OCI-M1 (cell line): Measurements from ENCODE around the gene BTBD2.
"Not testable (repeated sequence)": the region's sequence is repeated elsewhere in the genome, so short reads cannot be mapped to it uniquely, and the experiment has no call there.

Experiments
- DNase-seq: peaks from one replicate; lab custom pipeline; 2025; lab: John Stamatoyannopoulos, UW

Gene BTBD2

GRCh38 chr19:2014131-2014571 is 1.4 kb downstream of the BTBD2 start:
- no peak for DNase-seq

- no peak for DNase-seq
These were observed 1.9 kb downstream of the BTBD2 start for GRCh38 chr19:2013683-2013961.

DNA sequence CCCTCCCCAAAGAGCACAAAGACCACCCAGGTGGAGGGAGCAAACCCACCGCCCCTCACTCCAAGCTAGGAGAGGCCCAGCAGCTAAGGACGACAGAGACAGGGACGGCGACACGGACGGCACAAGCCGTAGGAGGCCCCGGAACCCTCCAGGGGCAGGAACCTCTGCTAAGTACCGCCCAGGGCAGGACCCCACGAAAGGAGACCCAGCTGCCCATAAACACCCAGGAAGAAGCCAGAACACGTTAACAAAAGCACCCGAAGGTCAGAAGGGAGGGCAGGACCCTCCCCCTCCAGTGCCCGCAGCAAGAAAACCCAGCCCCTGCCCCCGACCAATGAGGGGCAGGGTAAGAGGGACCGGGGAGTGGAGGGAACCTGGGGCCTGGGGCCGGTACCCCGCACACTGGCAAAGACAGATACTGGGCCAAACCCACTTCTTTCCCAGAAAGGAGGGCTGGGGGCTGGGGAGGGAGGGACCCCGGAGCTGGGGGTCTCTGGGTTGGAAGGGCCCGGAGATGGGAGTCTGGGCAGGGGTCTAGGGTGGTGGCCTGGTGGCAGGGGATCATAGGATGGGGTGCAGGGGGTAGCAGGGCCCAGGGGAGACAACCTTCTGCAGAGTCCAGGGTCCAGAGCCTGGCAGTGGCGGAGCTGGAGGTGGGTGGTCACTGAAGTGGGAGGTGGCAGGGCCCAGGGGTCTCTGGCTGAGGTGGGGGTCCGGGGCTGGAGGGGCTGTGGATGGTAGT is 2.4 kb downstream of the BTBD2 start:
- no peak for DNase-seq

DNA sequence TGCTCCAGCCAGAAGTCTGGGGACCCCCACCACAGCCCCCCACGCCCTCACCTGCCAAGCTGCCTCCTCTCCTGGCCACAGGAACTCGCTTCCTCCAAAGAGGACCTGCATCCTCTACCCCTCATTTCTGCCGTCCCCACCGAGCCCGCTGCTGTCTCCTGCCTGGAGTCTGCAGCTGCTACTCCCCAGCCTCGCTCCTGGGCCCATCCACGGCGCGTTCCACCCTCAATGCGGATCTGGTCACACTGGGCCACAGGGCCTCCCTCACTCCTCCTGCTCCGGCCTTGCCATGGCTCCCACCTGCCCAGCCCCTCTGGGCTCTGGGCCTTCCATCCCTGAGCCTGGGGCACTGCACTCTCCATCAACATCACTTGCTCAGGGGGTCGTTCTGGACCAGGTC is 4.3 kb downstream of the BTBD2 start:
- DNase-seq = no peak

DNA sequence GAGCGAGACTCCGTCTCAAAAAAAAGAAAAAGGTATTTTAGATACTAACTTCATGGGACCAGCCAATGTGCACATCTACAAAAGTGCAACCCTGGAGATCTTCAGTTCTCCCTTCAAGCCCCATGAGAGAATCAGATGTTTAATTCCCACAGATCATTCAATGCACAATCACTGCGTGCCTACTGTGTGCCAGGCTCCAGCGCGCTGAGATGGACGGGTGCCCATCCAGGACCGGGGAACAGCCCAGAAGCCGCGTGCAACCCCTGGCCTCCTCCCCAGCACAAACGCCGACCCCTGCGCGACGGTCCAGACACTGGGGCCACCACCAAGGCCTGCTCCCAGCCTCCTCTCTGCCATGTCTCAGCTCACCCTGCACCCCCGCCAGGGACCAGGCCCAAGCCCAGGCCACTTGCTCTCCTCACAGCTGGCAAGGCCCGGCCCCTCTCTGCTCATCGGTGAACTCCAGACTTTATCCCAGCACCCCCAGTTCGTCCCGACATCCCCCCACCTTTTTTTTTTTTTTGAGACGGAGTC is 5.3 kb downstream of the BTBD2 start:
- DNase-seq = no peak

DNA sequence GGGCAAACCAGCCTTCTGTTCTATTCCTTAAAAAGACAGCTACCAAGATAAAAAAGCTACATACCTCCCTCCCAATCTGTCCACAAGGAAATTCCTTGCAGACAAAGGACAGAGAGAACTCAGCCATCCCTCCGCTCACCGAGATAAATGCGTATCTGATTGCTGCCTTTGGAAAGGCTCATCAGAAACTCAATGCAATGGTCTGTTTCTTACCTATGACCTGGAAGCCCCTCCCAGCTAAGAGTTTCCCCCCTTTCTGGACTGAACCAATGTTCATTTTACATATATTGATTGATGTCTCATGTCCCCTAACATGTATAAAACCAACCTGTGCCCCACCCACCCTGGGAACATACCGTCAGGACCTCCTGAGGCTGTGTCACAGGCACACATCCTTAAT is 11.6 kb downstream of the BTBD2 start:
- DNase-seq = no peak

- no peak for DNase-seq
These were observed 15.5 kb downstream of the BTBD2 start for GRCh38 chr19:1999856-2000515.

- no peak for DNase-seq
These were observed 16.5 kb downstream of the BTBD2 start for GRCh38 chr19:1998712-1999708.

- no peak for DNase-seq
These were observed 17.9 kb downstream of the BTBD2 start for GRCh38 chr19:1997353-1998233.

DNA sequence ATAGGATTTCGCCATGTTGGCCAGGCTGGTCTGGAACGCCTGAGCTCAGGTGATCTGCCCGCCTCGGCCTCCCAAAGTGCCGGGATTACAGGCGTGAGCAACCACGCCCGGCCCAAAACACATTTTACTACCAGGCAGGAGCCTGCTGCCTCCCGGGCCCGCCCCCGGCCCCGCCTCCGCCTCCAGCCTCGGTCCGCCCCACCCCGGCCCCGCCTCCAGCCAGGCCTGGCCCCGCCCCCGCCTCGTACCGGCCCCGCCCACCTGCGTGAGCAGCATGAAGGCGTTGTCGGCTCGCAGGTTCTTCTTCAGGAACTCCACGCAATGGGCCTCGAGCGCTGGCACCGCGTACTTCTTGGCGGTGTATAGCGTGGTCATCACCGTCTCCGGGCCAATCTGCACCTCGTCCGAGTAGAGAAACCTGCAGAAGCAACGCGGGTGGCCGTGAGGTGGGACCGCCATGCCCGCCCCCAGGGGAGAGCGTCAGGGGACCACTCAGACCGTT is 22.7 kb downstream of the BTBD2 start:
- no peak for DNase-seq

GRCh38 chr19:1991018-1991913 is 24.2 kb downstream of the BTBD2 start:
- DNase-seq = no peak

DNA sequence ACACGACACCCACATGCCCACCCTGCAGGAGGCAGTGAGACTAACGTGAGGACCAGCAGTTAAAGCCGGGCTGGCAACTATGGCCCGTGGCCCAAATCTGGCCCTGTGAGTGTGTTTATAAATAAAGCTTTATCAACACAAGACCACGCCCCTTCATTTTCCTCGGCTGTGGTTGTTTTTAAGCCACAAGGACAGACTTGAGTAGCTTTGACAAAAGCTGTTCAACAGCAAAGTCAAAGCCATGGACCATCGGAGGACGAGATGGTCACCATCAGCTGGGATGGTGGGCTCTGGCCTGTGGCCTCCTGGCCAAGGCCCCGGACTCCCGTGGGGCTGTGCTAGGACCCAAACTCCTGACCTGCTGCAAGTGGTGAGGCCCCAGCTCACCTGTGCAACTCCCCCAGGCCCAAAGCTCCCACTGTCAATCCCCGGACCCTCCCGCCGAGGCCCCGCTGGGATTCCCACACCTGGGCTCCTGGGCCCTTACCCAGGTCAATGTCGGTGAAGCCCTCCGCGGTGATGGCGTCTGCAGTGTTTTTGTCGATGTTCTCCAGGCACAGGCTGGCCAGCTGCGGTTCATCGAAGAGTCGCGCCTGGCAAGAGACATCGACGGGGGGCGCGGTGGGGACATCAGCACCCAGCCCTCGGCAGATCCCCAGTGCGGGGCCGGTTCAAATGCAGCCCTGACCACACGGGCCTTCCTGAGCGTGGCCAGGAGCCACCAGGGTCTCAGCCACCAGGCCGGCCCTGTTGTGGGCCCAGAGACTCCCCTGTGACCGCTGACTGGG is 25.1 kb downstream of the BTBD2 start:
- DNase-seq = no peak

DNA sequence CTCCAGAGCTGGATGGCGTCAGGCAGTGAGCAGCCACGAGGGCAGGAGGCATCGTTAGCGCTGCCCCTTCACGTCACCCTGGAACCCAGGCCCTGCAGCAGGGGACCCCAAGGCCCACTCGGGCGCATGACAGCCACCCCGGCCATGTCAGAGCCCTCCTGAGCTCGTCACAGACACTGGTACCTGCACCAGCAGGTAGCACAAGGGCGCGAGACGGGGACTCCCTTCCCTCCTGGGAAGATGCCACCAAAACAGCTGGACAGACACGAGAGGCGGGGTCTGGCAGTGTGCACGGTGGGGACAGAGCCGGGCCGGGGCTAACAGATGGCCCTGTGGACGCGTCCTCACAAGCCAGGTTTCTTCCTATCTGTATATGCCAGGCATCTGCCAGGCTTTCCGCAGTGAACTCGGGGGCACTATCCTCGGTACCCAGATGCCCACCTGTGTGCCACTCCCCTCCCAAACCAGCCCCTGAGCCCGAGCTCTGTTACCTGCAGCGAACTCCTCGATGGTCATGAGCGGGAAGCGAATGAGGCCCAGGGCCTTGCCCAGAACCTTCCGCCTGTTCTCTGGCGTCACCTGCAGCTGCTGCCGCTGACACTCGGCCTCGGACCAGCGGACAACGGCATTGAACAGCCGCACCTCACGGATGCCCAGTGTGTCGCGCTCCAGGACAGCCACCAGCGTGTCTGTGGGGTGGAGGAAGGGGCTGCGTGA is 25.8 kb downstream of the BTBD2 start:
- DNase-seq = no peak

DNA sequence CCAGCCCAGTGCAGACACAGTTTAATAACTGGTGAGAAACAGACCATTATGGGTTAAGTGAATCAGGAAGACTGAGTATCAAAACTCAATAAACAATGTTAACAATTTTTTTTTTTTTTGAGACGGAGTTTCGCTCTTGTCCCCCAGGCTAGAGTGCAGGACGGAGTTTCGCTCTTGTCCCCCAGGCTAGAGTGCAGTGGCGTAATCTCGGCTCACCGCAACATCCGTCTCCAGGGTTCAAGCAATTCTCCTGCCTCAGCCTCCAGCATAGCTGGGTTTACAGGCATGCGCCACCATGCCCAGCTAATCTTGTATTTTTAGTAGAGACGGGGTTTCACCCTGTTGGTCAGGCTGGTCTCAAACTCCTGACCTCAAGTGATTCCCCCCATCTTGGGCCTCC is 27.1 kb downstream of the BTBD2 start:
- not testable (repeated sequence) for DNase-seq

- no peak for DNase-seq
These were observed 28.0 kb downstream of the BTBD2 start for GRCh38 chr19:1987197-1988187.

GRCh38 chr19:1986357-1987162 is 29.0 kb downstream of the BTBD2 start:
- no peak for DNase-seq
